ENCODE data around the gene TEX50.
"Not testable (repeated sequence)": the region's sequence is repeated elsewhere in the genome, so short reads cannot be mapped to it uniquely, and the experiment has no call there.

Gene TEX50

GRCh38 chr1:173635116-173635515 is at the start of gene TEX50:
Gene TEX50 (plus strand): TSS chr1:173635338. CDS start chr1:173635522, 184 bp downstream.
- no peak for DNase-seq (ENCODE audit: low read depth)

GRCh38 chr1:173590557-173590956 is 44.6 kb upstream of the TEX50 start:
- DNase-seq (ENCODE audit: low read depth): no peak

GRCh38 chr1:173591138-173591537 is 44.0 kb upstream of the TEX50 start:
- not testable (repeated sequence) for DNase-seq (ENCODE audit: low read depth)

- DNase-seq (ENCODE audit: low read depth): no peak
Measured at GRCh38 chr1:173596097-173596825, 38.9 kb upstream of the TEX50 start.

- DNase-seq (ENCODE audit: low read depth): no peak
Measured at GRCh38 chr1:173601588-173601987, 33.5 kb upstream of the TEX50 start.

- DNase-seq (ENCODE audit: low read depth): no peak
Measured at GRCh38 chr1:173603056-173603591, 32.0 kb upstream of the TEX50 start, which contains the start of gene SLC9C2. Gene SLC9C2 (minus strand): TSS chr1:173603072. CDS start chr1:173601776, 1,296 bp downstream.

GRCh38 chr1:173608503-173609216 is 26.5 kb upstream of the TEX50 start:
- no peak for DNase-seq (ENCODE audit: low read depth)

GRCh38 chr1:173613086-173613485 is 22.1 kb upstream of the TEX50 start:
- not testable (repeated sequence) for DNase-seq (ENCODE audit: low read depth)

- no peak for DNase-seq (ENCODE audit: low read depth)
Measured at GRCh38 chr1:173616859-173617258, 18.3 kb upstream of the TEX50 start.

- no peak for DNase-seq (ENCODE audit: low read depth)
Measured at GRCh38 chr1:173627269-173627668, 7.9 kb upstream of the TEX50 start.

GRCh38 chr1:173628888-173629287 is 6.2 kb upstream of the TEX50 start:
- DNase-seq (ENCODE audit: low read depth): no peak

GRCh38 chr1:173637236-173638042 is 2.3 kb downstream of the TEX50 start:
- not testable (repeated sequence) for DNase-seq (ENCODE audit: low read depth)

GRCh38 chr1:173638043-173639021 is 3.2 kb downstream of the TEX50 start:
- no peak for DNase-seq (ENCODE audit: low read depth)

- no peak for DNase-seq (ENCODE audit: low read depth)
Measured at GRCh38 chr1:173639102-173639501, 4.0 kb downstream of the TEX50 start.

- not testable (repeated sequence) for DNase-seq (ENCODE audit: low read depth)
Measured at GRCh38 chr1:173642450-173643139, 7.5 kb downstream of the TEX50 start.

- no peak for DNase-seq (ENCODE audit: low read depth)
Measured at GRCh38 chr1:173646656-173647055, 11.5 kb downstream of the TEX50 start.

GRCh38 chr1:173648880-173649605 is 13.9 kb downstream of the TEX50 start:
- no peak for DNase-seq (ENCODE audit: low read depth)

GRCh38 chr1:173660306-173660705 is 25.2 kb downstream of the TEX50 start:
- no peak for DNase-seq (ENCODE audit: low read depth)

GRCh38 chr1:173661271-173661670 is 26.1 kb downstream of the TEX50 start:
- DNase-seq (ENCODE audit: low read depth): no peak

GRCh38 chr1:173661763-173662162 is 26.6 kb downstream of the TEX50 start:
- DNase-seq (ENCODE audit: low read depth): no peak
